ENCODE measurements around the gene CLPSL1.

GRCh38 chr6:35794536-35795452 lies 14.0 kb downstream of the CLPSL1 start:
- TF ChIP-seq CTCF (conservative IDR thresholded peaks at IDR 0.05; ENCODE audit: low read depth in 2 of 2), result no peak
- no peak for TF ChIP-seq EZH2phosphoT487 (IDR thresholded peaks at IDR 0.05; ENCODE audit: unreplicated experiment)
- no peak for TF ChIP-seq EZH2 (IDR thresholded peaks at IDR 0.05; ENCODE audit: low read depth, unreplicated experiment)
- TF ChIP-seq REST (IDR thresholded peaks at IDR 0.05; ENCODE audit: unreplicated experiment), result no peak

All from GM23338 (cell line).